ENCODE measurements around the gene CCDC3.

CCDC3 gene

DNA sequence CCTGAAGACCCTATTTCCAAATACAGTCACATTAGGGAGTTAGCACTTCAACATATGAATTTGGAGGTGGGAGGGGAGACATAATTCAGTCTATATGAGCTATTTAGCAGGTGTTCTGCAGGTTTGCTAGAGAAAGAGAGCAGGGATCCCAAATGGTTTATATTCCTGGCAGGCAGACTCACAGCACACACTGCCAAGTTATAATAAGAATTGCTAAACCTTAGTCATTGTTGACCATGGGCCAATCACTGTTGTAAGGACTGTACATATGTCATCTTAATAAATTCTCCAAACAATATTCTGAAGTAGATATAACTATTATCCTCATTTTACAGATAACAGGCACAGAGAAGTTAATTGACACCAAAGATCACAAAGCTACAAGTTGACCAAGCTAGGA lies 1.5 kb upstream of the CCDC3 start:
- no peak for DNase-seq (ENCODE audit: low spot score)
- TF ChIP-seq, protein P1, sequence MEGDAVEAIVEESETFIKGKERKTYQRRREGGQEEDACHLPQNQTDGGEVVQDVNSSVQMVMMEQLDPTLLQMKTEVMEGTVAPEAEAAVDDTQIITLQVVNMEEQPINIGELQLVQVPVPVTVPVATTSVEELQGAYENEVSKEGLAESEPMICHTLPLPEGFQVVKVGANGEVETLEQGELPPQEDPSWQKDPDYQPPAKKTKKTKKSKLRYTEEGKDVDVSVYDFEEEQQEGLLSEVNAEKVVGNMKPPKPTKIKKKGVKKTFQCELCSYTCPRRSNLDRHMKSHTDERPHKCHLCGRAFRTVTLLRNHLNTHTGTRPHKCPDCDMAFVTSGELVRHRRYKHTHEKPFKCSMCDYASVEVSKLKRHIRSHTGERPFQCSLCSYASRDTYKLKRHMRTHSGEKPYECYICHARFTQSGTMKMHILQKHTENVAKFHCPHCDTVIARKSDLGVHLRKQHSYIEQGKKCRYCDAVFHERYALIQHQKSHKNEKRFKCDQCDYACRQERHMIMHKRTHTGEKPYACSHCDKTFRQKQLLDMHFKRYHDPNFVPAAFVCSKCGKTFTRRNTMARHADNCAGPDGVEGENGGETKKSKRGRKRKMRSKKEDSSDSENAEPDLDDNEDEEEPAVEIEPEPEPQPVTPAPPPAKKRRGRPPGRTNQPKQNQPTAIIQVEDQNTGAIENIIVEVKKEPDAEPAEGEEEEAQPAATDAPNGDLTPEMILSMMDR (IDR thresholded peaks at IDR 0.05; ENCODE audit: extremely low read depth, insufficient read depth, missing control alignments), result no peak
- in situ Hi-C loops (cut with MboI; ENCODE audit: low pct_unique_long_range_greater_than_20kb, low sequenced_read_pairs, unreplicated experiment), result no loop called here

DNA sequence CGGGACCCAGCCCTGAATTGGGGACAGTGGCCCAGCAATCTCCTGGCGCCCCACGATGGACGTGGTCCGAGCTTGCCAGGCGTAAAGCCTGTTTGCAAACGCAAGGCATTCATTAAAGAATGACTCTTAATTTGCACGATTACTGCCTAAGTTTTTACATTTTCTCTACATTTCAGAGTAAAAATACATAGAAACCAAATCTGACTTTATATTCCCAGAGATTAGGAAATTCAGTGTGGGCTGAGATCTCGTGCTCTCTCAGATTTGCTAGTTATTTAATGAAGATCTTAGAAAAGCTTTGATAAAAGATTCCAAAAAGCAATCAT lies 337 bp upstream of the CCDC3 start:
- in situ Hi-C loops (cut with MboI; ENCODE audit: low pct_unique_long_range_greater_than_20kb, low sequenced_read_pairs, unreplicated experiment), result no loop called here
- DNase-seq (ENCODE audit: low spot score), result no peak
- TF ChIP-seq, protein P1 (IDR thresholded peaks at IDR 0.05; ENCODE audit: extremely low read depth, insufficient read depth, missing control alignments), result no peak

DNA sequence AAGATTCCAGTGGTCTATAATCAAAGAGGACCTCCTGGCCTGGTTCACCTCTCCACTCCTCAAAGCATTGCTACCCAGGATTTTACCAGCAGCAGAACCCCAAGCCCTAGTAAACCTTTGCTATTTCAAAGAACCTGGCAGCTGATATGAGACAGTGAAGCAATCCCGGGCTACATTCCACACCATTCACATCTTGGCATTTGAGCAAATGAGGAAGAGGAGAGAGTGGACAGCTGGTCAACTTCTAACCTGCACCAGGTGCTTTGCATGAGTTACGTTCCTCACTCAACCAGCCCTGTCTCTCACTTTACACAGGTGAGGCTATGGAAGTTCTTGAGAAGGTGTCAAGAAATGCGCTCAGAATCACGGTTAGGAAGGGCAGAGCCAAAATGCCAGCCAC lies 1.1 kb downstream of the CCDC3 start:
- DNase-seq (ENCODE audit: low spot score), result no peak
- TF ChIP-seq, protein P1 (IDR thresholded peaks at IDR 0.05; ENCODE audit: extremely low read depth, insufficient read depth, missing control alignments), result no peak
- in situ Hi-C loops (cut with MboI; ENCODE audit: low pct_unique_long_range_greater_than_20kb, low sequenced_read_pairs, unreplicated experiment), result no loop called here

DNA sequence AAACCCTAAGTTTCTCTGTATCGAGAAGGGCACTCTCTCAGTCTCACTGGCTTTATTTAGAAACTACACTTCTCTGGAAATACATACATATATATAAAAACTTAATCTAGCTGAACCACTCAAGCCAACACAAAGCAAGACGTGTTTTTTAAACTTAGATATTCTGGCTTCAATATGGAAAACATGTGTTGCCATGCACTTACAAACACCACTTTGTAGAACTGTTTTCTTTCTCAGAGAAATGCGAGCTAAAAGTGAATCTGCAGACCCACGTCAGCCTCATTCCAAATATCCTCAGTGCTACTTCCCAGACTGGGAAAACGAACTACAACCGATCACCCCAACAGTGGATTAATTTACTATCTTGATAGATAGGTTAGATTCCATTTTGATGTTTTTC lies 1.7 kb downstream of the CCDC3 start:
- no peak for DNase-seq (ENCODE audit: low spot score)
- in situ Hi-C loops (cut with MboI; ENCODE audit: low pct_unique_long_range_greater_than_20kb, low sequenced_read_pairs, unreplicated experiment), result no loop called here
- TF ChIP-seq, protein P1 (IDR thresholded peaks at IDR 0.05; ENCODE audit: extremely low read depth, insufficient read depth, missing control alignments), result no peak

DNA sequence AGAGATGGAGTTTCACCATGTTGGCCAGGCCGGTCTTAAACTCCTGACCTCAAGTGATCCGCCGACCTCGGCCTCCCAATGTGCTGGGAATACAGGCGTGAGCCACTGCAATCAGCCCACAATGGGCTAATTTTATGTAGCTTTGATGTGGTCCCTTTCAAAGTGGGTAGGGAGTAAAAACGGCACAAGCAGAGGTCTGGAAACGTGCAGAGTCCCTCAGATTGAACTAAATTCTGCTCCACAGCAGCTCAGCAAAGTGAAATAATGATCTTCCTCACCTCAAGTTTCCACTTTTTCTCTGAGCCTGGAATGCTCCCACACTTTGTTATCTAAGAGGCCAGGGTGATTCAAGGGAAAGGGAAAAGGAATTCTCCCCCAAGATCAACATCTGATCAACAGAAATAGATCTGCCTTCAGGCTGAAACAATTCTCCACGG lies 6.1 kb downstream of the CCDC3 start:
- no peak for DNase-seq (ENCODE audit: low spot score)
- TF ChIP-seq, protein P1 (IDR thresholded peaks at IDR 0.05; ENCODE audit: extremely low read depth, insufficient read depth, missing control alignments), result no peak
- in situ Hi-C loops (cut with MboI; ENCODE audit: low pct_unique_long_range_greater_than_20kb, low sequenced_read_pairs, unreplicated experiment), result no loop called here

DNA sequence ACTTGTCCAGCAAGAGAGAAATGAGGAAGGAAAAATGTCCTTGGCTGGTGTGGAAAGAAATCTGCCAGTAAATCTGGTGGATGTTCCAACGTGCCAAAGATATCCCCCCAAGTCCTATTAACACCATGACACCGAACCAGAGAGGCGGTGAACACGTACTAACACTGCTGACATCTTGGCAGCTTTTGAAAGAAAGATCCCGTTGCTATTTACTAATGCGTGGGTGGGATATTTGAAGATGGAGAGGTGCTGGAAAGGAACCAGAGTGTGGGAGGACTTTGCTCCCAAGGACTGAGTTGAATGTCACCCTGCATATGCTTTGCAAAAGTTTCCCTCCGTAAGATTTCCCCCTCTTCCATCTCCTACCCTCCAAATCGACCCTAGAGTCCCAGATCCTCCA lies 7.9 kb downstream of the CCDC3 start:
- TF ChIP-seq, protein P1 (IDR thresholded peaks at IDR 0.05; ENCODE audit: extremely low read depth, insufficient read depth, missing control alignments), result no peak
- in situ Hi-C loops (cut with MboI; ENCODE audit: low pct_unique_long_range_greater_than_20kb, low sequenced_read_pairs, unreplicated experiment), result no loop called here
- no peak for DNase-seq (ENCODE audit: low spot score)

DNA sequence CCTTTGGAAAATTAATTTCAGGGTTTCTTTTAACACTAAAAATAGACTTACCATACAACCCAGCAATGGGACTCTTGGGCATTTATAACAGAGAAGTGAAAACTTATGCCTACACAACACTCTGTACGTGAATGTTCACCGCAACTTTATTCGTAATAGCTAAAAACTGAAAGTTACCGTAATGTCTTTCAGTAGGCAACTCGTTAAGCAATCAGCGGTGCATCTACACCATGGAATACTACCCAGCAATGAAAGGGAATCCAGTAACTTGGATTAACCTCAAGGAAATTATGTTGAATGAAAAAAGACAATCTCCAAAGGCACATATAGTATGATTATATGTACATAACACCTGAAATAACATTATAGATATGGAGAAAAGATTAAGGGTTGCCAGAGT lies 16.2 kb downstream of the CCDC3 start:
- in situ Hi-C loops (cut with MboI; ENCODE audit: low pct_unique_long_range_greater_than_20kb, low sequenced_read_pairs, unreplicated experiment), result no loop called here
- TF ChIP-seq, protein P1 (IDR thresholded peaks at IDR 0.05; ENCODE audit: extremely low read depth, insufficient read depth, missing control alignments), result no peak
- no peak for DNase-seq (ENCODE audit: low spot score)
